ENCODE results near the gene MRPS16. TPM values are rescaled to one million over a fixed set of nuclear protein-coding genes. Genes with fewer than 3 reads are reported as not detected.

MRPS16 gene
- total RNA-seq, 1 donor from 2014 or later, result 55.9 TPM

GRCh38 chr10:73209705-73210104, 42.7 kb downstream of the MRPS16 start:
- ATAC-seq (no peak), DNase-seq (no peak)
- intact Hi-C loops (cut with DNase I), result no loop called here
- Histone ChIP-seq H3K27me3 (ENCODE audit: low read depth) (no peaks in the 10 kb centered on the region), H3K27ac (no peak overlapping the region), H3K9me3 (no peaks in the 10 kb centered on the region), H3K36me3 (peaks cover 16% of the 10 kb centered on the region), H3K4me1 (no peaks in the 10 kb centered on the region), H3K4me3 (no peak overlapping the region)
- TF ChIP-seq, protein P1, sequence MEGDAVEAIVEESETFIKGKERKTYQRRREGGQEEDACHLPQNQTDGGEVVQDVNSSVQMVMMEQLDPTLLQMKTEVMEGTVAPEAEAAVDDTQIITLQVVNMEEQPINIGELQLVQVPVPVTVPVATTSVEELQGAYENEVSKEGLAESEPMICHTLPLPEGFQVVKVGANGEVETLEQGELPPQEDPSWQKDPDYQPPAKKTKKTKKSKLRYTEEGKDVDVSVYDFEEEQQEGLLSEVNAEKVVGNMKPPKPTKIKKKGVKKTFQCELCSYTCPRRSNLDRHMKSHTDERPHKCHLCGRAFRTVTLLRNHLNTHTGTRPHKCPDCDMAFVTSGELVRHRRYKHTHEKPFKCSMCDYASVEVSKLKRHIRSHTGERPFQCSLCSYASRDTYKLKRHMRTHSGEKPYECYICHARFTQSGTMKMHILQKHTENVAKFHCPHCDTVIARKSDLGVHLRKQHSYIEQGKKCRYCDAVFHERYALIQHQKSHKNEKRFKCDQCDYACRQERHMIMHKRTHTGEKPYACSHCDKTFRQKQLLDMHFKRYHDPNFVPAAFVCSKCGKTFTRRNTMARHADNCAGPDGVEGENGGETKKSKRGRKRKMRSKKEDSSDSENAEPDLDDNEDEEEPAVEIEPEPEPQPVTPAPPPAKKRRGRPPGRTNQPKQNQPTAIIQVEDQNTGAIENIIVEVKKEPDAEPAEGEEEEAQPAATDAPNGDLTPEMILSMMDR (IDR thresholded peaks at IDR 0.05), result no peak

- intact Hi-C loops (cut with DNase I), result no loop called here
- Histone ChIP-seq H3K9me3 (no peaks in the 10 kb centered on the region), H3K27ac (no peak overlapping the region), H3K4me3 (no peak overlapping the region), H3K27me3 (ENCODE audit: low read depth) (no peaks in the 10 kb centered on the region), H3K4me1 (no peaks in the 10 kb centered on the region), H3K36me3 (peaks cover 16% of the 10 kb centered on the region)
- TF ChIP-seq, protein P1 (IDR thresholded peaks at IDR 0.05), result no peak
- no peak for ATAC-seq
- DNase-seq, result no peak
Observed at GRCh38 chr10:73207883-73208282, 44.6 kb downstream of the MRPS16 start.

- H3K9me3 ChIP-seq, result no peaks in the 10 kb centered on the region
- TF ChIP-seq, protein P1 (IDR thresholded peaks at IDR 0.05), result no peak
- no peak overlapping the region for H3K27ac ChIP-seq
- no peaks in the 10 kb centered on the region for H3K4me1 ChIP-seq
- peaks cover 16% of the 10 kb centered on the region for H3K36me3 ChIP-seq
- H3K4me3 ChIP-seq, result no peak overlapping the region
- ATAC-seq, result no peak
- H3K27me3 ChIP-seq (ENCODE audit: low read depth), result no peaks in the 10 kb centered on the region
- intact Hi-C loops (cut with DNase I), result no loop called here
- no peak for DNase-seq
Observed at GRCh38 chr10:73206385-73206784, 46.1 kb downstream of the MRPS16 start.

GRCh38 chr10:73205890-73206289, 46.6 kb downstream of the MRPS16 start:
- DNase-seq, result no peak
- peaks cover 15% of the 10 kb centered on the region for H3K36me3 ChIP-seq
- H3K27ac ChIP-seq, result no peak overlapping the region
- no peaks in the 10 kb centered on the region for H3K9me3 ChIP-seq
- ATAC-seq, result peak; percentile 46 to 51
- H3K4me1 ChIP-seq, result no peaks in the 10 kb centered on the region
- no peak overlapping the region for H3K4me3 ChIP-seq
- intact Hi-C loops (cut with DNase I), result no loop called here
- H3K27me3 ChIP-seq (ENCODE audit: low read depth), result no peaks in the 10 kb centered on the region
- TF ChIP-seq, protein P1 (IDR thresholded peaks at IDR 0.05), result no peak

GRCh38 chr10:73205081-73205480, 47.4 kb downstream of the MRPS16 start:
- Histone ChIP-seq H3K9me3 (no peaks in the 10 kb centered on the region), H3K27me3 (ENCODE audit: low read depth) (no peaks in the 10 kb centered on the region), H3K27ac (no peak overlapping the region), H3K4me1 (no peaks in the 10 kb centered on the region), H3K4me3 (no peak overlapping the region), H3K36me3 (peaks cover 12% of the 10 kb centered on the region)
- DNase-seq, result no peak
- intact Hi-C loops (cut with DNase I), result no loop called here
- ATAC-seq, result no peak
- TF ChIP-seq, protein P1 (IDR thresholded peaks at IDR 0.05), result no peak

Other genes with a start within 250 kb of the MRPS16 start
- gene P4HA1, start 155.8 kb downstream of the MRPS16 start, total RNA-seq, result 59.9 TPM
- 2.8 TPM for gene NUDT13, start 142.2 kb downstream of the MRPS16 start, total RNA-seq
- 26.3 TPM for gene ECD, start 84.6 kb downstream of the MRPS16 start, total RNA-seq
- 23.5 TPM for gene FAM149B1, start 84.5 kb downstream of the MRPS16 start, total RNA-seq
- gene DNAJC9, start 5.4 kb downstream of the MRPS16 start, total RNA-seq, result 13.9 TPM
- 11.3 TPM for gene CFAP70, start 106.2 kb upstream of the MRPS16 start, total RNA-seq
- gene ANXA7, start 161.4 kb upstream of the MRPS16 start, total RNA-seq, result 93.5 TPM
- gene MSS51, start 180.9 kb upstream of the MRPS16 start, total RNA-seq, result 2.7 TPM
- 41.3 TPM for gene PPP3CB, start 243.4 kb upstream of the MRPS16 start, total RNA-seq